GM12874 (cell line): Measurements from ENCODE around the gene JMJD7.

Experiments
- TF ChIP-seq, protein P1 (sequence below): IDR thresholded peaks from 2 replicates; pipeline ENCODE4 v1.5.1; 2011; ENCODE audit warnings: low read depth, mild to moderate bottlenecking, control low read depth, low read length, moderate library complexity; ENCODE audit not compliant: insufficient read depth

Gene JMJD7

DNA sequence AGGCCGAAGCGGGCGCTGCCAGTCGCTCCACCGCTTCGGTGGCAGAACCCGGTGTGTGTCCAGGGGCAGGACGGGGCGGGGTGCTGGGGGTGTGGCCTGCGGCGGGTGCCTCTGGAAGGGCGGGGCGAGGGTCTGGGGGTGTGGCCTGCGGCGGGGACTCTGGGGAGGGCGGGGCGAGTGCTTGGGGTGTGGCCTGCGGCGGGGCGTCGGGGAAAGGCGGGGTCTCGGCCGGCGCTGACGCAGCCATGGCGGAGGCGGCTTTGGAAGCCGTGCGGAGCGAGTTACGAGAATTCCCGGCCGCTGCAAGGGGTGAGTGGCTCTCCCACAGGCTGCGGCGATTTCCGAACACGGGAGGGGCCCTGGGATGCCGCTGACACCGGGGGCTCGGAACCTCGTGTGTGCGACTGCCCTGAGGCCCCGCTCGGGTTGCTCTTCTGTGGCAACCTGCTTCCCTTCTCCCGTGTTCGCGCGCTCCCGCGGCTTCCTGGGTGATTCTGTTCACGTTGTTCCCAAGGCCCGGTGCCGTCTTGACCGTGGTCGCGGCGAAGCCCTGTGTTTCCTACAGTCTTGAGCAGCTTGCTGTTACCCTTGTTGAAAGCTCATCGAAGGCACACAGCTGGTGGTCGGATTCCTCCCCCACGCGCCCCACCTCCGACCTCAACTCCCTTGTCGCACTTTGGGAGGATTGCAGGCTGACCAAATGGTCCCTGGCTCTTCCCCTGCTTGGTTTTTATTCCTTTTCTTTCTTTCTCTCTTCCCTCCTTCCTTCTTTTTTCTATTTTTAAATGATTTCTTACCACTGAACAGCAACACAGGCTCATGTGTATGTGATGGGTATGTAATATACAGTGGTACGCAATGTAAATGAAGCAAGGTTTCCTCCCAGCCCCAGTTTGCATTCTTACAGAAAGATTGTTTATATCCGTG, at the start of gene JMJD7:
Gene JMJD7 (plus strand): TSS at position 213 of the 927 bp plus-strand sequence. CDS start 33 bp downstream, at position 246.
- TF ChIP-seq, protein P1, sequence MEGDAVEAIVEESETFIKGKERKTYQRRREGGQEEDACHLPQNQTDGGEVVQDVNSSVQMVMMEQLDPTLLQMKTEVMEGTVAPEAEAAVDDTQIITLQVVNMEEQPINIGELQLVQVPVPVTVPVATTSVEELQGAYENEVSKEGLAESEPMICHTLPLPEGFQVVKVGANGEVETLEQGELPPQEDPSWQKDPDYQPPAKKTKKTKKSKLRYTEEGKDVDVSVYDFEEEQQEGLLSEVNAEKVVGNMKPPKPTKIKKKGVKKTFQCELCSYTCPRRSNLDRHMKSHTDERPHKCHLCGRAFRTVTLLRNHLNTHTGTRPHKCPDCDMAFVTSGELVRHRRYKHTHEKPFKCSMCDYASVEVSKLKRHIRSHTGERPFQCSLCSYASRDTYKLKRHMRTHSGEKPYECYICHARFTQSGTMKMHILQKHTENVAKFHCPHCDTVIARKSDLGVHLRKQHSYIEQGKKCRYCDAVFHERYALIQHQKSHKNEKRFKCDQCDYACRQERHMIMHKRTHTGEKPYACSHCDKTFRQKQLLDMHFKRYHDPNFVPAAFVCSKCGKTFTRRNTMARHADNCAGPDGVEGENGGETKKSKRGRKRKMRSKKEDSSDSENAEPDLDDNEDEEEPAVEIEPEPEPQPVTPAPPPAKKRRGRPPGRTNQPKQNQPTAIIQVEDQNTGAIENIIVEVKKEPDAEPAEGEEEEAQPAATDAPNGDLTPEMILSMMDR, result no peak

DNA sequence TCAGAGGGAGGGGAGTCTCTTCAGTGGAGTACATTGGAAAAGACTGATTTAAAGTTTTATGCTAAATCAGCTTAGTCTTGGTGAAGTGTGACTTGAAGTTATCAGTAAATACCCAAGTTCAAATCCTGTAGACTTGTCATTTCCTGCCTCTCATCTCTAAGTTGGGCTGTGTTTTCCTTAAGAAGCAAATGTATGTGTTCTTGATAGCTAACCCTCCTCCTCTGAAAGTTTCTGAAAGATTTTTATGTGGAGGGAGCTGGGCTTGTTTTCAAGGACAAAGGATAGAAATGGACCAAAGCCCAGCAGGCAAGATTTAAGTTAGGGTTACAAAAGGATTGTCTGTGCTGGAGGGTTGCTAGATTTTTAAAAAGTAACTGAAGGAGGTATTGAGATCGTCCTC, 49.4 kb upstream of the JMJD7 start:
- TF ChIP-seq, protein P1, result no peak

DNA sequence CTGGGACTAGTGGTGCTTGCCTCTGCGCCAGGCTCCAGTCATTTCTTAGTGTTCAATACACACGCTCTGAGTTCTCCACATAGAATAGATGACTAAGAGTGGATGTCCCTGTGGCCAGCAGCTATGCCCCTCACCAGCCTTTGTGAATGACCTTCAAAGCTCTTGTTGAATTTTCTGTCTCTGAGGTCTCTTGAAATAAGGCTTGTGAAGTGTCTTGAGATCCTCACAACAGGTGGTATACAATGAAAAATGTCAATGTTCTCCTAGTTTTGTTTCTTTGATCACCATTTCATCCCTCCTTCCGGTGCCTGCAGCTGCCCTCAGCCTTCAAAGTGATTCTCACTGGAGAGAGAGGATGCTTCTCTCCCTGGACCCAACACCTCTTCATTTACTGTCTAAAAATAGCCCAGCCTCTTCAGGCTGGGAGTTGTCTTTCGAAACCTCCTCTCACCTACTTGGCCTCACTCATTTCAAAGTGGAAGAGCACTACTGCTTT, 48.2 kb upstream of the JMJD7 start:
- TF ChIP-seq, protein P1, result no peak

DNA sequence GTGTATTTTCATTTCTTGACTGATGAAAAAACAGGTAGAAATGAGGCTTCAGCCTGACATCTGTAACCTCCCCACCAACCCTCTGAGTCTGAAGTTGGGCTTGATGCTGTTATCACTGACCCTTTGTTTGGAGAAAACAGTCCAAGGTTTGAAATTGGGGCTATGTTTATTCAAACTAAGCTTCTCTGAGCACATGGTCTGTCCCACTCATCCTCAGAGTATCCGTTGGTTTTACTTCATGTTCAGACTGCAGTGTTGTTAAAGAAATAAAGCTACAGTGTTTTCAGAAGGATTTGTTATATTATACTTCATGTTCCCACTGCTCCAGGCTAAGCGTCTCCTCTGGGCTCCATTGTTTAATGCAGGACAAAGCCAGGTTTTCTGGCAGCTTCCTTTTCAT, 47.6 kb upstream of the JMJD7 start:
- TF ChIP-seq, protein P1, result no peak

DNA sequence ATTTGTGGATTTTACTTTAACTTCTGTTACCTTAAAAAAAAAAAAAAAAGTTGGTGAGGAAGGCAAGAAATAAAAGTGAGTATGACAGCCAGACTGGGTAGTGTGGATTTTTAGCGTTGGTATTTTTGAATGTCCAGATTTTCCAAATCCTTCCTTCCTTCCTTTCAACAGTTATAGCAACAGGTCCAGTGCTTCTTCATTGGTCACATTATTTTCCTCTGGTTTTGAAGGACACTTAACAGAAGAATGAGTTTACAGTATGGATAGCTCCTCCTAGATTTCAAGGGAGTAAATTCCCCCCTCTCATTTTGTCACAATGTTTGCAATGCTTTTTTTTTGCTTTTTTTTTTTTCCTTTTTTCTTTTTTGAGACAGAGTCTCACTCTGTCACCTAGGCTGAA, 47.2 kb upstream of the JMJD7 start:
- TF ChIP-seq, protein P1, result no peak

DNA sequence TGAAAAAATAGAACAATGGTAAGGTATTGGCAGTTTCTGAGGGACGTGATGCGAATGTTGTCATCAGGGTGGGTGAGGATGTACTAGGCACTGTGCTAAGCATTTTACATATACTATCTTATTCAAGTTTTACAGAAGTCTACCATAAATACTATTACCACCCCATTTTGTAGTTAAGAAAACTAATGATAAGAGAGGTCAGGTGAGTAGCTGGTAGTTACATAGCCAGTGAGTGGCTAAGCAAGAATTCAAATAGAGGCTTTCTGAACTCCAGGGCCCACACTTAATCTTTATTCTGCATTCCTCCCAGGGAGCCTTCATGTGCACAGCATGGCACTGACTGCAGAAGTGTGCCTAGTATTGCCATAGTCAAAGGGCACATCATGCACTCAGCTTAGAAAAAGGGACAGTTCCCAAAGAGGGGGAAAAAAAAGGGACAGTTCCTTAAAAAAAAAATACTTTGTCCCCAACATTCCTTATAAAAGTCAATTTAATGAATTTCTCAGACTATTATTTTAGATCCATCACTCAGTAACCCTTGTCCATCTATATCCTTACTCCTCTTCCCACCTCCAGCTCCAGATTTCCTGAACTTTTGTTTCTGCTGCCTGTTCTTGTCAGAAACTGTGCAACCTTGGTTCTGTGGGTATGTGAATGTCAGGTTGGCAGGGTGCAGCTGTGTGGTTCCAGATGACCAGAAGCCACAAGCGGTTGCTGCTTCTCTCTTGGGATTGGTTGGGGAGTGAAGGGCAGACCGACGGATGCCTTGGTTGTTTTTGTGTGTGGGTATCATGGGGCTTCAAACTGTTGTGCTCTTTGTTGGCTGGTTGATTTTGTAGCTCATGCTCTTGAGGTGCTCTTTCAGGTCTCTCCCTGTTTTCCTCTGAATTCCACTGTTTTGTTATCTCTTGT, 45.3 kb upstream of the JMJD7 start:
- TF ChIP-seq, protein P1, result no peak

DNA sequence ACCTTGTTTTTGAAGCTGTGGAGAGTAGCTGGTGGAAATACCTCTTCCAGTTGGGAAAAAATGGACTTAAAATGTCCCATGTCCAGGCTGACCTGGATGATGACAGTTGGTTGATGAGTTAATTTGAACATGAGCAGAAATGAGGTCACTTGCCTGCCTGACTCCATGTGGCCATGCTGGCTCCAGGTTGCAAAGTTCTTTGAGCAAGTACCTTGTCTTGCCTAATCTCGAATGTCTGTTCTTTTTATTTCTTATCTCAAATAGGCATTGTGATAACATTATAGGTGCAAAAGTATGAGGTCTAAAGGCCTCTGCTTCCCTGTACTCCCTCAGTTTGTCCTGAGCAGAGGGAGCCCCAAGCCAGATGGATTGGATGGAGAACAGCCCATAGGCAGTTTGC, 44.6 kb upstream of the JMJD7 start:
- TF ChIP-seq, protein P1, result no peak
